Hematopoietic multipotent progenitor cell treated with erythropoietin and hydrocortisone succinate and interleukin-3 and kit ligand, for 6 days (in vitro differentiated cells): ENCODE measurements around the gene PDE4D.
A peak's percentile ranks its signal among the peaks of the same experiment; 100 is the strongest.
"Not testable (repeated sequence)": the region's sequence is repeated elsewhere in the genome, so short reads cannot be mapped to it uniquely, and the experiment has no call there.

Source experiments
- DNase-seq: peaks from one replicate; pipeline ENCODE4 v3.0.0-alpha.2; 2015

Gene PDE4D

DNA sequence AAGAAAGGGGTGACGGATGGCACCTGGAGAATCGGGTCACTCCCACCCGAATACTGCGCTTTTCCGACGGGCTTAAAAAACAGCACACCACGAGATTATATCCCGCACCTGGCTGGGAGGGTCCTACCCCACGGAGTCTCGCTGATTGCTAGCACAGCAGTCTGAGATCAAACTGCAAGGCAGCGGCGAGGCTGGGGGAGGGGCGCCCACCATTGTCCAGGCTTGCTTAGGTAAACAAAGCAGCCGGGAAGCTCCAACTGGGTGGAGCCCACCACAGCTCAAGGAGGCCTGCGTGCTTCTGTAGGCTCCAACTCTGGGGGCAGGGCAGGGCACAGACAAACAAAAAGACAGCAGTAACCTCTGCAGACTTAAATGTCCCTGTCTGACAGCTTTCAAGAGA, 498.6 kb downstream of the PDE4D start:
- not testable (repeated sequence) for DNase-seq

DNA sequence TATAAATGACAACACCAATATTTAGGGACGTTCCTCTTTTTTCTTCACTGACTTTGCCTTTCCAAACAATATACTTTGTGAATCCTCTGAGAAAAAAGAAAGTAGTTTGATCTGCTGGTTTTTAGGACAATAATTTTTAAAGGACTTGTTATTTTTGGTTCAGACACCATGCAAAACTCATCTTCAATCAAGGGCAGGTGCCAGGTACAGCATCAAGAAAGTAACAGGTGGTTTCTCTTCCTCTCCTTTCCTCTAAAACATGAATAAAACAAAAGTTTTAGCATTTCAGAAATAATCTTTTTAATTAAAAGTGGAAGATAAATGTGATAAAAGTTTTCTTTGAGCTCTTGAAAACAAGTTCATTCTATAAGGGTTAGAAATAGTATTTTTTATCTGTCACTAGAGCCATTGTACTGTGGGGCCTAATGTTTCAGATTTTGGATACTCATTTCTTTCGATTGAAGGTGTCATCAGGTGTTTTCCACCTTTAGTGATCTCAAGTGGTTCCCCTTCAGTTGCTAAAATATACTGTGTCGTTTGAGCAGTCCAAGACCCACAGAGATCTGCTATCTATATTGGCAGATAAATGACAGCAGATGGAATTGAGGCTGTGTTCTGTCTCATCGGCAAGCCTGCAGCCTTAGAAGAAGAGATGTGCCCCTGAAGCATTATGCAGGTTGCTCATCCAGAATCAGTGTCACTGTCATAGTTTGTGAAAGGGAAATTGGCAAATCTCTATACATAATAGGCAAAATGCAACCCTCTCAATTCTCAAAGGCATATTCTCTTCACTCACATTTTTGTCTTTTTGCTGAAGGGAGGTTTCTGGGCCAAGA, 499.7 kb downstream of the PDE4D start:
- no peak for DNase-seq

DNA sequence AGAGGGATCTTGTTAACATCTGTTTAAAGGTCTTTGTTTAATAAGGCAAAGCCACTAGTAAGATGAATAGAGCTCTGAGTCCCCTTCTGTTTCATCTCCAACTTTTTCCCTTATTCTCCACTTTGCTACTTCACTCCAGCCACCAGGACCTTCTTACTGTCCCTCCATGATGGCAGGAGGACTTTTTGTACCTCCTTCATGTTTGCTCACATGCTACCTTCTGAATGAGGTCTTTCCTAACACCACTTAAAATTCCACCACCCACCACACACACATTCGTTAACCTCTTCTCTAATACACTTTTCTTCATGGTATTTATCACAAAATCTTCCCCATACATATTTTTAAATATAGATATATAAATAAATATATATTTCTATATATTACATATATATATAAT, 501.9 kb downstream of the PDE4D start:
- no peak for DNase-seq

DNA sequence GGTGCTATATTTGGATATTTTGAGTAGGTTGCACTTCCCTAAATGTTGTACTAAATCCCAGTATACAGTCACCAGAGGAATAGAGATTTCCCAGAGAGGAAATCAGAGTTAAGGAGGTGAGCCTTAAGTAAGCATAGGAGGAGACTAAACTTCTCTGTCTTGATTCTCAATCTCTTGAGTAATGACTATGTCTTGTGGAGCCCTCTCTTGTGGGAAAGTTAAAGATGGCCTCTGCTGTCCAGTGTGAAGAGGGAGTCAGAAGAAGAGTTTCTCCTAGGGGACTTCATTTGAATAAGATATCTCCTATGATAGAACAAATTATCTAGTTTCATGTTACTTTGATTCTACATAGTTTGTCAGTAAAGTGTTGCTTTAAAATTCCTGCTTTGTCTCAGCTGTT, 502.5 kb downstream of the PDE4D start:
- no peak for DNase-seq

DNA sequence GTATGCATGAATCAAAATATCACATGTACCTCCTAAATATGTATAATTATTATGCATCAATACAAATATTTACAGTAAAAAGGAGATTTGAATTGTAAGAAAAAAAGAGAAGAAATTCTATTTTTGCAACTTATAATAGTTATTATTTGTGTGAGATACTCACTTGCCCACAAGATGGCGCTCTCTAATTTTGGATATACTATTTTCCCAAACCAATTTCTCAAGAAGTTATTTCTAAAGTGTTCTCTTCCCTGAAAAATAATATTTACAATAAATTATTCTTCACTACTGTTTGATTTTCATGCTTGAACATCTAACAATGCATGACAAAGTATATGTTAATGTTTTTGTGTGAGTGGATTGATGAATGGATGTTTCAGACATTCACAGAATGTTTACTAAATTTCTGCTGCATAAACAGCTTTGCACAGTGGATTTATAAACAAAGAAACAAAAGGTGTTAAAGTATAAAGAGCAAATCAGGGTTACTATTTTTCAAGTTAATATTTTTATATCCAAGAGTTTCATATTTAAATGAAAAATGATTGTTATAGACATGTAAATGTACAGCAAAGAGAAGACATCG, 503.4 kb downstream of the PDE4D start:
- peak; percentile 62 for DNase-seq

DNA sequence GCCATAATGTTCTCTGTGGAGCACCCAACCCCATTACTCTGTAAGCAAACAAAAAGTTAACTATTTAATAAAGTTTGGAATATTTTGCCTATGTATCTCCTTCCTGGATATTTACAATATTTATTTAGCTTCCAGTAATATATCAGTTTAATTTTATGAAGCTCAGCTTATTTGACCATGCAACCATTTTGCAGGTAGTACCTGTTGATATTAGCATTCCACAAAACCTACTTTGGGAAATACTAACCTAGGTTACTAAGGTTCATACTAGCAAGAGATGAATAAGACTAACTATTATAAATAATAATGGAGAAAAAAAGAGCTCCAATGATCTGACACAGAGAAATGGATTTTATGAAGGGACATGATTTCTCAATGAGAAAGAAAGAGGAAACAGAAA, 506.4 kb downstream of the PDE4D start:
- no peak for DNase-seq

DNA sequence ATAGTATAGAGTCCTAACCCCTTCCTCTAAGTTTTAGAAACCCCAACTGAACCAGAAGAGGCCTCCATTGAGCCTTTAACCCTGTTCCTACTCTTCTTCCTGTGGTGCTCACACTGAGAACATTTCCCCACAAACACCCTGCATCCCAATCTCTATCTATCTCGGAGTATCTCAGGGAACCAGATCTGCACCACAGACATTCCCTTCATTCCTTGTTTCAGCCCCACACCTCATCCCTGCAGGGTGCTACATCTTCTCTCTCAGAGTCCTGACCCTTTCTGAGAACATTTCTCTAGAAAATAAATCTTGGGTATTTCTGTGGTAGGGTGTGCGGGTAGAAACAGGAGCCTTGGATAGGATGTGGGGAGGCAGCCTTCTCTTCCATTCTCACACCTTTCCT, 507.8 kb downstream of the PDE4D start:
- no peak for DNase-seq

DNA sequence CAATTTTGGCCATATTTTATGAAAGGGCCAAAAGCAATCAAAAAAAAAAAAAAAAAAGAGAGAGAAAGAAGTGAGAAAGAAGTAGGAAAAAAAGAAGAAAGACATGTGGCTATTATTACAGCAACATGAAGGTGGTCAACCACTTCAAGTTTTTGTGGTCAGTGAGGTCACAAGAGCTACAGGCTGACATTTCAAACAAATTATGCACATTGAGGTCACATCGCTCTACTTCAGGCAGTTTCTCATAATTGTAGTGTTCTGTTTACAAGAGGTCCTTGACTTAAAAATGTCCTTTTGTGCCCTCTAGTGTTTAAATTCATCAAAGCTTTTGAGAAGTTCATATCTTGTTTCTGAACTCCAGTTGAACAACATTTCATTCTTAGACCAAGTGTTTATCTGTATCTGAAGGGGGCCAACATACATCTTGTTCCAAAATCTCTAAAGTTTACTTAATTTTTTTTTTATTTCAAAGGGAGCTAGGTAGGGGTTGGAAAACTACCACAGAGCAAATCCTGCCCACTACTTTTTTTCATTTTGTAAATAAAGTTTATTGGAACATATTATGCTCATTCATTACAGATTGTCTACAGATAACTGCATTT, 513.1 kb downstream of the PDE4D start:
- peak; percentile 88 for DNase-seq

DNA sequence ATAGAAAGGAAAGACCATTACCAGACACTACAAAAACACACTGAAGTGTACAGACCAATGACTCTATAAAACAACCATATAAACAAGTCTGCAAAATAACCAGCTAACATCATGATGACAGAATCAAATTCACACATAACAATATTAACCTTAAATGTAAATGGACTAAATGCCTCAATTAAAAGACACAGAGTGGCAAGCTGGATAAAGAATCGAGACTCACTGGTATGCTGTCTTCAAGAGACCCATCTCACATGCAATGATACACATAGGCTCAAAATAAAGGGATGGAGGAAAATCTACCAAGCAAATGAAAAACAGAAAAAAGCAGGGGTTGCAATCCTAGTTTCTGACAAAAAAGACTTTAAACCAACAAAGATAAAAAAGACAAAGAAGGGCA, 519.5 kb downstream of the PDE4D start:
- DNase-seq = not testable (repeated sequence)

DNA sequence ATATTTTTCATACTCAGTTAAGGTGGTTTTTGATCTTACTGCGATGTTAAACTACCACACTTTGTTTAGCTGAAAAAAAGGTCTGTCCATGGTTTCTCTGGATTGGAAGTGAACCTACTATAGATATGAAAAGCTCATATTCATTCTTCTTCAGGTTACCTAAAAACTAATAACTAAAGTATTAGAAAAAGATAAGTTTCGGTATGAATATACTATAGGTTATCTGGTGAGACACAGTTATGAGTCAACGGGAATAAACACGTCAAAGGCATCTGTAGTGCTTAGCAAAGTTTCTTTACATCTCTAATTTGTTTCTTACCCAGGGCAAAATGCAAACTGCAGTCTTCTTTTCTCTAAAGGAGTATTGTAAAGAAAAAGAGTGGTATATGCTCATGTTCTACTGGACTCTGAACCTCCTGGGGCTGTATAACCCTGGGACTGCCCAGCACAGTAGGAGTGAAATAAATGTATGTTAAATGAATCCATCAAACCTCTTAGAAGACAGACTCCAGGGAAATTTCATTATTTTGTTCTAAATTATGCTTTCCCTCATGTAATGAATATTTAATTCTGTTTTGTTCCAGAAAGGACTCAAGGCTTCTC, 521.9 kb downstream of the PDE4D start:
- DNase-seq = no peak

DNA sequence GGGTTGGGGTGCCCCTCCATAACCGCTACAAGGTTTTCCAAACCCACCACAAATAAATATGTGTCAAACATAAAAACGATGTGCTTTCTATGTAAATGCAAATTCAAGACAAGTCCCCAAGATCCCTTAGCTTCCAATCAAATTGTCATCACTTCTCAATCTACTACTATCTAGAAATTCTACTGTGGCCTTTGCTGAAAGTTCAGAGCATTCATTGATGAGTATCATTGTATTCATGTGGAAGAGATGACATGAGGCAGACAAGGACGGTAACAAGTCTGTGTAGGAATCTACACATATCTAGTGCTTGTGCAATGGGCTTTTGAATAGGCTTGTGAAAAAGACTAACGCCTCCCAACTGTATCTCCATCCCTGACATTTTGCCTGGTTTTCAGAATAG, 524.6 kb downstream of the PDE4D start:
- DNase-seq = no peak

DNA sequence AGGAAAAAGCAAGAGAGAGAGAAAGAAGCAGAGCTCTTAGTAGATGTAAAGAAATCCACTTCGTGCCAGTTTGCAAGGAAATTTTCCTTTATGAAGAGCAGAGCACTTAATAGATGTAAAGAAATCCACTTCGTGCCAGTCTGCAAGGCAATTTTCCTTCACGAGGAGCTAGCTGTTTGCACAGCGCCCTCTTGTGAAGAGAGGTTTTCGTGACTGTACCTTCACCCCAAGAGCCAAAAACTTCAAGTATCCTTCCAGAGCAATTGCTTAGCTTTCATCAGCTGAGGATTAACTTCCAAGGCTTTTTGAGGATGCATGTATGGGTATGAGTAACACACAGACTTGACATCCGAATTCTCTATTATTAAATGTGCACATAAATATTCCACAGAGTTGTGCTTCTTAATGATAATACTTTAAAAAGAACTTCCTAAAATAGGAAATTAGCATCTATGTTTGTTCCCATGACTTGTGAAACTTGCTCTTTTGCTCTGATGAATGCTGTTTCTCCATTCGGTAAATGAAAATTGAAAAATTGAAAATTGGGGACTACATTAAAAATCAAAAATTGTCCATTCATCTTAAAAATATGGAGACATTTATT, 525.6 kb downstream of the PDE4D start:
- DNase-seq = peak; percentile 79

DNA sequence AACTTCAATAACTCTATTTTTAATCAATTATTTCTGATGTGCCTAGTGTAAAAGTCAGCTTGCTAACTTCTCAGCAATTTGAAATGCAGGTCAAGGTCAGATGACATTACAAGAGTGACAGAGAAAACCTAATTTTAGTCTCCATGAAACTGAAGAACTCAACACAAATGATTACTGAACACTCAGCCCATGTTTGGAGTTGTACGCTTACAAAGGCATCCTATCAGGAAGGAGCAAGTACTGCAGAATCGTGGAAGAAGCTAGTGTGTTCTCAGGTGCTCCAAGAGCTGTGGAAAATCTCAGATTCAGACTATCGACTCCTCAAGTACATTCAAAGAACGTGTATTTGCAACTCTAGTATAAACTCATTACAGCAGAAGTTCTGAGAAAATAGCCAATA, 526.7 kb downstream of the PDE4D start:
- no peak for DNase-seq

DNA sequence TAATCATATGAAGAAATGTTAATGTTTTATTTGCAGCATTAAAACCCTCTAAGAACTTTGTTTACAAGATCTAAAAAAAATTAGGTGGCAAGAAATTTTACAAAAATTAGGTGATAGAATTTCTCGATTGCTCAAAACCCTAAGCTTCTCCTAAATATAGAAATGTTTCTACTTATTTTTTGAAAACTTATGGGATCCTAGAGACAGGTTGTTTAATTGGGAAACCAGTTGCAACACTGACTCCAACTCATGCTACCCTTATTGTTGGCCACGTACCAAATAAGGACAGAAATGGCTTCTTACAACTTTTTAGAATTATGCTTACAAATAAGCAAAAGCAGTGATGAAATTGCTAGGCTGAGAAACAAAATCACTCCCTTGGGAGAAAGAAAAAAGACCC, 531.1 kb downstream of the PDE4D start:
- no peak for DNase-seq

DNA sequence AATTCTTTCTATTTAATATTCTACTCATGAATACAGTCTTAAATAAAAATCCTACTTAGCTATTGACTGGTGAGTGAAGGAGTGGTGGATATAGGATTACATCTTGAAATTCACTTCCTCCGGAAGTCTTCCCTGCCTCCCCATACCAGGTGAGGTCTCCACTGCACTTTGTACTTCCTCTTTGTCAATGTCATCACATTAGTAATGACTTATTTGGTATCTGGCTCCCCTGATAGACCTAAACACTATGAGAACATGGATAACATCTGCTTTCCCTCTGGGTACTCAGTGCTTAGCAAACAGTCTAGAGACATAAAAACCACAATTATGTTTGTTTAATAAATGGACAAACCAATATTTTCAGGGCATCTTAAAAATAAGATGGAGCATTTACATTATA, 532.1 kb downstream of the PDE4D start:
- peak; percentile 9 for DNase-seq

DNA sequence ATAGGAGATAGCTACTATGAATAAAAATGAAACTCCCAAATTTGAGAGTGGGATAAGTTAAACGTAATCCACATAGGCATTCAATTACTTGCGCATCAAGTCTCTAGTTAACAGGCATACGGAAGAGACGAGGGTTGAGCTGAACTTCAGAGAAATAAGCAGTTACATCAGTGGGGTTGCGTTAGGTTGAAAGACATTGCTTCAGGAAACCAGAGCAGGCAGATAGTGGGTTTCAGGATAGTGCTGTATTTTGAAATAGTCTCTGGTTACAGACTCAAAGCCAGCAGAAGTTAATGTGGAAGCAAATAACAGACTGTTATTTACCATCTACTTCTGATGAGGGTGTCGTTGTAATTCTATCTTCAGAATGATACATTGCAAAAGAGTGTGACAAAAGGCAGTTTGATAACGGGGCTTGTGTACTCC, 533.4 kb downstream of the PDE4D start:
- peak; percentile 72 for DNase-seq

DNA sequence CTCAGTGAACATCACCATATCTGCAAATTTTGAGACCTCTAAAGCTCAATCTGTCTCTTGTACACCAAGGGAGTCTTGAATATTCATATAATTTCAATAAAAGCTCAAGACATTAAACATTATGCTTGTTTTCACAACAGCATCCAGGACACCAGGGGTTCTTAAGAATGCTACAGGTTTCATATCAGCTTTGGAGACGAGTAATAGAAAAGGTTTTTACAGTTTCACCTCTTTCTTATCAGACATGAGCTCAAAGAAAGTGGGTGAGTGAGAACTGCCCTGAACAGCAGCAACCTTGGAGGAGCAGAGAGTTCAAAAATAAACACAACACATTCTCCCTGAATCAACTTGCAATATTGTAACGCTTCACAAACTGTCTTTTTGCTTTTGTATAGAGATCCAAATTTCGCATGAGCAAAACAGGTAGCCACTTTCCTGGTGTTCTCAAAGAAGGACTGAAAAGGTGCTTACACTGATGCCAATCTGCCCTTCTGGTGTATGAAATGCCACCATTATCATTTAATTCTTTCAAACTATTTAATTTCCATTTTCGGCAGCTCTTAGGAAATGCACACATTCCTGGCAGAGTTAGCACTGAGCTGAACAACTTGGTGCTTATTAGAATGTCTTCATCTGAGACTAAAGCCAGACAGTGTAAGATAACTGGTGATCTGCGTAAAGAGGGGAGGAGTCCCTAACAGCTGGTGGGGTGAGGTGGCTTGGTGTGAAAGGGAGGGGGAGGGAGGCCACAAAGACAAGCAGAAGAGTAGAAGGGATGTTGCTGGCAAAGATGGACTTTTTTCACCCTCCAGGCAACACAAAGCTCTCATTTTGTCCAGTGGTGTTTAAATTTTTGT, 535.3 kb downstream of the PDE4D start:
- peak; percentile 47 for DNase-seq

DNA sequence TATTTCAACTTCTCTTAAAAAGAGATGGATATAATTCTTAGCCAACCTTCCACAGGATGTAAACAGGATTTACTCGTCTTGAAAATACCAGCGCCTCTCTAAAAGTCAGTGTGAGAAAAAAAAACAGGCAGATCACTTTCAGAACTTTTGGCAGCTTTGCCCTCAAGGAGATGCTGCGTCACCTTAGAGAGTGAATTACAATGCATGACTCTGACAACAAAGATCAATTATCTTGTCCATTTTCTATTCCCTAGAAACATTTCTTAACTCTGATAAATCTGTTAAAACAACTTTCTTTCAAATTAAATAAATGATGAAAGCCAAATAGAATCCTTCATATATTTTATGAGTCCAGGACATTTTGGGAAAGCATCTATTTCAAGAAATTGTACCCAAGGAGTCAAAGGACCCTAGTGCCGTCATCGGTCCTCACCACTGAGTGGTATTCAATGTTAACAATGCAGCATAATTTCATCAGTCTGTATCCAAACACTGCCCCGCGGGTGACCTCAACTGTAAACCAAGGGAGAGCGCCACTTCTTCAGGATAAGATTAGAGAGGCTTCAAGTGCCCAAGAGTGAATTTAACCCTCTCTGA, 536.0 kb downstream of the PDE4D start:
- DNase-seq = no peak

DNA sequence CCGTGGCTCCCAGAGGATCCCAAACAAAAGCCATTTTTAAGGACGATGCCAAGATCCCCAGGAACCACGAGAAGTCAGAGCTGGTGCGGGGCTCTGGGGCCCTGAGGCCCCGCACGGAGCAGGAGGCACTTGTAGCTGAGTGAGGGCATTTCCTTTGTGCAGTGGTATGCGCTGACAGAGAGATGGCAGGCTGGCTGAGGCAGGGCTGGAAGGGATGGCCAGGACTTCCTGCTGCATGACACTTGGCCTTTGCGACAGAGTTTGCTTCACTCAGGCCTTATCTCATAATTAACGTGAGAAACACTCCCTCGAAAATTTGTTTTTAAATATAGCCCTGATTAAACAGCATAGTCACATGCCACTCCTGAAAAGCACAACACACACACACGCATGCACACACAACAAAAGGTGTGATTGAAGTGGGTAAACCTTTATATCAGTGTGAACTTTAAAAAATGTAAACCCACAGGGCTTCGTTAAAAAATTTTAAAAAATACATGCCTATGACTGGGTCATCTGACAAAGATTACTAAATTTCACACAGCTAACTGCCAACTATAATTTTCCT, 536.6 kb downstream of the PDE4D start:
- DNase-seq = peak; percentile 17

DNA sequence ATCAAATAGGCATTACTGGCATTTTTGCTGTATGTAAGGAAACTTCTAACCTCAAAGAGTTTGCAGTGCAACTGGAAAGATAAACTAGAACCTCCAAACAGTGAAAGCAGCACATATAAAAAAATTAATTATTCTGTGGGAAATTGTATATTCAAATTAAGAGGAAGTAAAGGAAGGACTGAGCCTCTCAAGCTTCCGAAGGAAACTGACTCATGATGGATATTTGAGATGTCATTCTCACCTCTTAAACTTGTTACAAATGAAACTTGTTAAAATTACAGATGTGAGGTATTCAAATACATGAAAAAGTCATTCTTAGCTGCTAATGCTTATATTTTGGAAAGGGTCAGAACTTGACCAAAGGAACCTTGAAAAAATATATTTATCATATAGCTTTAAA, 538.7 kb downstream of the PDE4D start:
- no peak for DNase-seq

DNA sequence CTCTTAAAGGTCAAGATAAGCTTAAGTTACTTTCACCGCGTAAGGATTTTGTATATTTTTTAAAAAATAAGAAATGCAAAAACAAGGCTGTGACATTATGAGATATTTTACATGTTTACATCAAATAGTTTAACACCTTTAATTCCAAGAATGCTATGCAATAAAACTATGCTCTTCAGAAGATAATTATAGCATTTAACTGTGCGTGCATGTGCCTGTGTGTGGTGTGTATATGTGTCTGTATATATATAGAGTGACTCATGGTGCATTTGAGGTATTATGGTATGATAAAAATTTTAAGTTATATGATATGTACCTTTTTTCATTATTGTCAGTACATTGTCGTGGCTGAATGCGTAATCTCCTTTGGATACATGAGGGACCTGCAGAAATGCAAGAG, 539.3 kb downstream of the PDE4D start:
- no peak for DNase-seq
